T-helper 2 cell treated with Interferon-gamma antibody and Interleukin-4, amounts not matched to agents 5 μg/mL and 100 μg/mL, for 36 hours (primary cell): ENCODE results near the gene RTP1.
"Not testable (repeated sequence)": the region's sequence is repeated elsewhere in the genome, so short reads cannot be mapped to it uniquely, and the experiment has no call there.

Experiments
- DNase-seq: peaks from one replicate; pipeline ENCODE4 v3.0.0; 2021; ENCODE audit warnings: low spot score
- H3K27ac Mint-ChIP-seq: one replicate; pipeline ENCODE4 v1.8.0; 2021; ENCODE audit warnings: mild to moderate bottlenecking, mixed read lengths
- H3K27me3 Mint-ChIP-seq: one replicate; pipeline ENCODE4 v1.8.0; 2021; ENCODE audit warnings: low read depth, mixed read lengths
- H3K36me3 Mint-ChIP-seq: one replicate; pipeline ENCODE4 v1.8.0; 2021; ENCODE audit warnings: low read depth, mixed read lengths
- H3K4me1 Mint-ChIP-seq: one replicate; pipeline ENCODE4 v1.8.0; 2021; ENCODE audit warnings: low read depth, mixed read lengths
- H3K4me3 Mint-ChIP-seq: one replicate; pipeline ENCODE4 v1.8.0; 2022; ENCODE audit warnings: mild to moderate bottlenecking, moderate library complexity, mixed read lengths
- H3K9me3 Mint-ChIP-seq: one replicate; pipeline ENCODE4 v1.8.0; 2021; ENCODE audit warnings: mixed read lengths

Gene RTP1

GRCh38 chr3:187183903-187184302 lies 13.4 kb upstream of the RTP1 start:
- Mint-ChIP-seq H3K36me3 (no peaks in the 10 kb centered on the region), H3K4me3 (no peak overlapping the region)

GRCh38 chr3:187185759-187186158 lies 11.5 kb upstream of the RTP1 start:
- H3K27me3 Mint-ChIP-seq, result peaks cover 23% of the 10 kb centered on the region
- H3K9me3 Mint-ChIP-seq, result no peaks in the 10 kb centered on the region
- no peak for DNase-seq
- no peak overlapping the region for H3K4me3 Mint-ChIP-seq
- peaks cover 4% of the 10 kb centered on the region for H3K4me1 Mint-ChIP-seq
- H3K27ac Mint-ChIP-seq, result no peak overlapping the region
- H3K36me3 Mint-ChIP-seq, result no peaks in the 10 kb centered on the region

More at GRCh38 chr3:187183903-187184302, 13.4 kb upstream of the RTP1 start:
- no peak for DNase-seq
- H3K4me1 Mint-ChIP-seq, result peaks cover 4% of the 10 kb centered on the region
- no peaks in the 10 kb centered on the region for H3K9me3 Mint-ChIP-seq
- no peak overlapping the region for H3K27ac Mint-ChIP-seq
- H3K27me3 Mint-ChIP-seq, result peaks cover 18% of the 10 kb centered on the region

GRCh38 chr3:187186375-187186774 lies 10.9 kb upstream of the RTP1 start:
- H3K9me3 Mint-ChIP-seq, result no peaks in the 10 kb centered on the region
- no peak overlapping the region for H3K4me3 Mint-ChIP-seq
- H3K27ac Mint-ChIP-seq, result no peak overlapping the region
- H3K36me3 Mint-ChIP-seq, result no peaks in the 10 kb centered on the region
- H3K4me1 Mint-ChIP-seq, result peaks cover 4% of the 10 kb centered on the region
- peaks cover 29% of the 10 kb centered on the region for H3K27me3 Mint-ChIP-seq
- DNase-seq, result no peak

- peaks cover 4% of the 10 kb centered on the region for H3K4me1 Mint-ChIP-seq
- H3K27me3 Mint-ChIP-seq, result peaks cover 32% of the 10 kb centered on the region
- no peak for DNase-seq
- no peak overlapping the region for H3K4me3 Mint-ChIP-seq
- no peak overlapping the region for H3K27ac Mint-ChIP-seq
- H3K9me3 Mint-ChIP-seq, result no peaks in the 10 kb centered on the region
- H3K36me3 Mint-ChIP-seq, result no peaks in the 10 kb centered on the region
Measured at GRCh38 chr3:187186801-187187421, 10.4 kb upstream of the RTP1 start.

- DNase-seq, result no peak
- Mint-ChIP-seq H3K9me3 (no peaks in the 10 kb centered on the region), H3K27ac (no peak overlapping the region), H3K4me1 (no peaks in the 10 kb centered on the region), H3K27me3 (peaks cover 45% of the 10 kb centered on the region), H3K4me3 (no peak overlapping the region), H3K36me3 (no peaks in the 10 kb centered on the region)
Measured at GRCh38 chr3:187188931-187189330, 8.4 kb upstream of the RTP1 start.

GRCh38 chr3:187191271-187191670 lies 6.0 kb upstream of the RTP1 start:
- Mint-ChIP-seq H3K36me3 (no peaks in the 10 kb centered on the region), H3K9me3 (no peaks in the 10 kb centered on the region), H3K4me1 (no peaks in the 10 kb centered on the region), H3K4me3 (no peak overlapping the region), H3K27me3 (peaks cover 57% of the 10 kb centered on the region), H3K27ac (no peak overlapping the region)
- no peak for DNase-seq

- Mint-ChIP-seq H3K4me1 (no peaks in the 10 kb centered on the region), H3K27ac (no peak overlapping the region), H3K9me3 (no peaks in the 10 kb centered on the region), H3K27me3 (peaks cover 49% of the 10 kb centered on the region), H3K4me3 (no peak overlapping the region), H3K36me3 (no peaks in the 10 kb centered on the region)
- DNase-seq, result no peak
Measured at GRCh38 chr3:187193181-187193580, 4.1 kb upstream of the RTP1 start.

- H3K4me3 Mint-ChIP-seq, result no peak overlapping the region
- H3K27ac Mint-ChIP-seq, result no peak overlapping the region
- peaks cover 33% of the 10 kb centered on the region for H3K27me3 Mint-ChIP-seq
- DNase-seq, result no peak
- no peaks in the 10 kb centered on the region for H3K4me1 Mint-ChIP-seq
- H3K36me3 Mint-ChIP-seq, result no peaks in the 10 kb centered on the region
- H3K9me3 Mint-ChIP-seq, result no peaks in the 10 kb centered on the region
Measured at GRCh38 chr3:187196573-187197334, 532 bp upstream of the RTP1 start.

GRCh38 chr3:187198490-187198889 lies 1.2 kb downstream of the RTP1 start:
- Mint-ChIP-seq H3K4me1 (no peaks in the 10 kb centered on the region), H3K4me3 (no peak overlapping the region), H3K27me3 (peaks cover 36% of the 10 kb centered on the region), H3K9me3 (no peaks in the 10 kb centered on the region), H3K27ac (no peak overlapping the region), H3K36me3 (no peaks in the 10 kb centered on the region)
- DNase-seq, result no peak

GRCh38 chr3:187199463-187200050 lies 2.3 kb downstream of the RTP1 start:
- H3K36me3 Mint-ChIP-seq, result not testable (repeated sequence)
- peaks cover 28% of the 10 kb centered on the region for H3K27me3 Mint-ChIP-seq

GRCh38 chr3:187205683-187206082 lies 8.4 kb downstream of the RTP1 start:
- H3K27ac Mint-ChIP-seq, result no peak overlapping the region
- DNase-seq, result no peak
- no peaks in the 10 kb centered on the region for H3K9me3 Mint-ChIP-seq

More at GRCh38 chr3:187199463-187200050, 2.3 kb downstream of the RTP1 start:
- not testable (repeated sequence) for H3K4me3 Mint-ChIP-seq, DNase-seq, H3K27ac Mint-ChIP-seq, H3K9me3 Mint-ChIP-seq, H3K4me1 Mint-ChIP-seq

GRCh38 chr3:187207062-187207461 lies 9.8 kb downstream of the RTP1 start:
- H3K9me3 Mint-ChIP-seq, result no peaks in the 10 kb centered on the region
- H3K36me3 Mint-ChIP-seq, result no peaks in the 10 kb centered on the region
- peaks cover 56% of the 10 kb centered on the region for H3K27me3 Mint-ChIP-seq
- DNase-seq, result no peak
- H3K4me1 Mint-ChIP-seq, result no peaks in the 10 kb centered on the region
- no peak overlapping the region for H3K4me3 Mint-ChIP-seq
- no peak overlapping the region for H3K27ac Mint-ChIP-seq

More at GRCh38 chr3:187205683-187206082, 8.4 kb downstream of the RTP1 start:
- Mint-ChIP-seq H3K27me3 (peaks cover 55% of the 10 kb centered on the region), H3K36me3 (no peaks in the 10 kb centered on the region), H3K4me3 (no peak overlapping the region), H3K4me1 (no peaks in the 10 kb centered on the region)

- no peak for DNase-seq
Measured at GRCh38 chr3:187207624-187208023, 10.3 kb downstream of the RTP1 start.

GRCh38 chr3:187208159-187208558 lies 10.9 kb downstream of the RTP1 start:
- Mint-ChIP-seq H3K4me3 (no peak overlapping the region), H3K4me1 (no peaks in the 10 kb centered on the region), H3K36me3 (no peaks in the 10 kb centered on the region), H3K27me3 (peaks cover 53% of the 10 kb centered on the region), H3K27ac (no peak overlapping the region), H3K9me3 (no peaks in the 10 kb centered on the region)
- DNase-seq, result no peak

More at GRCh38 chr3:187207624-187208023, 10.3 kb downstream of the RTP1 start:
- H3K9me3 Mint-ChIP-seq, result no peaks in the 10 kb centered on the region
- H3K4me1 Mint-ChIP-seq, result no peaks in the 10 kb centered on the region
- no peak overlapping the region for H3K27ac Mint-ChIP-seq
- no peak overlapping the region for H3K4me3 Mint-ChIP-seq
- peaks cover 57% of the 10 kb centered on the region for H3K27me3 Mint-ChIP-seq
- H3K36me3 Mint-ChIP-seq, result no peaks in the 10 kb centered on the region
